ENCODE measurements around the gene THADA. TPM values are rescaled to one million over a fixed set of nuclear protein-coding genes. Genes with fewer than 3 reads are reported as not detected.

Gene THADA
- total RNA-seq, 1 donor from 2014 or later: 32.9 TPM

GRCh38 chr2:43474273-43474672 lies 121.6 kb downstream of the THADA start:
- Histone ChIP-seq H3K27me3 (no peaks in the 10 kb centered on the region), H3K27ac (no peak overlapping the region), H3K4me3 (no peak overlapping the region), H3K9me3 (no peaks in the 10 kb centered on the region), H3K4me1 (no peaks in the 10 kb centered on the region), H3K36me3 (no peaks in the 10 kb centered on the region)
- TF ChIP-seq CTCF (IDR thresholded peaks at IDR 0.05): no peak
- intact Hi-C loops (cut with DNase I): no loop called here
- no peak for ATAC-seq
- no peak for DNase-seq

- H3K4me1 ChIP-seq: no peaks in the 10 kb centered on the region
- H3K4me3 ChIP-seq: no peak overlapping the region
- no peak overlapping the region for H3K27ac ChIP-seq
- ATAC-seq (no peak), DNase-seq (no peak)
- no peak for TF ChIP-seq CTCF (IDR thresholded peaks at IDR 0.05)
- H3K9me3 ChIP-seq: no peaks in the 10 kb centered on the region
- no peaks in the 10 kb centered on the region for H3K36me3 ChIP-seq
- no peaks in the 10 kb centered on the region for H3K27me3 ChIP-seq
- intact Hi-C loops (cut with DNase I): no loop called here
These were observed 122.1 kb downstream of the THADA start for GRCh38 chr2:43473767-43474166.

- H3K4me3 ChIP-seq: no peak overlapping the region
- no peaks in the 10 kb centered on the region for H3K9me3 ChIP-seq
- no peaks in the 10 kb centered on the region for H3K27me3 ChIP-seq
- no peaks in the 10 kb centered on the region for H3K4me1 ChIP-seq
- DNase-seq (no peak), ATAC-seq (no peak)
- TF ChIP-seq CTCF (IDR thresholded peaks at IDR 0.05): no peak
- no peaks in the 10 kb centered on the region for H3K36me3 ChIP-seq
- no peak overlapping the region for H3K27ac ChIP-seq
- intact Hi-C loops (cut with DNase I): no loop called here
These were observed 123.2 kb downstream of the THADA start for GRCh38 chr2:43472527-43473194.

GRCh38 chr2:43469713-43470112 lies 126.1 kb downstream of the THADA start:
- DNase-seq (no peak), ATAC-seq (peak; percentile 49)
- Histone ChIP-seq H3K4me3 (no peak overlapping the region), H3K9me3 (no peaks in the 10 kb centered on the region), H3K27me3 (no peaks in the 10 kb centered on the region), H3K4me1 (peaks cover 5% of the 10 kb centered on the region), H3K36me3 (no peaks in the 10 kb centered on the region), H3K27ac (no peak overlapping the region)
- TF ChIP-seq CTCF (IDR thresholded peaks at IDR 0.05): no peak
- intact Hi-C loops (cut with DNase I): no loop called here

GRCh38 chr2:43469094-43469493 lies 126.7 kb downstream of the THADA start:
- H3K27ac ChIP-seq: no peak overlapping the region
- TF ChIP-seq CTCF (IDR thresholded peaks at IDR 0.05): no peak
- H3K27me3 ChIP-seq: no peaks in the 10 kb centered on the region
- H3K36me3 ChIP-seq: no peaks in the 10 kb centered on the region
- DNase-seq (no peak), ATAC-seq (no peak)
- intact Hi-C loops (cut with DNase I): no loop called here
- no peaks in the 10 kb centered on the region for H3K9me3 ChIP-seq
- H3K4me3 ChIP-seq: no peak overlapping the region
- peaks cover 7% of the 10 kb centered on the region for H3K4me1 ChIP-seq

- DNase-seq: no peak
- Histone ChIP-seq H3K27ac (no peak overlapping the region), H3K27me3 (no peaks in the 10 kb centered on the region), H3K36me3 (no peaks in the 10 kb centered on the region), H3K9me3 (no peaks in the 10 kb centered on the region), H3K4me1 (peaks cover 18% of the 10 kb centered on the region), H3K4me3 (no peak overlapping the region)
- TF ChIP-seq CTCF (IDR thresholded peaks at IDR 0.05): no peak
- no peak for ATAC-seq
- intact Hi-C loops (cut with DNase I): no loop called here
These were observed 127.9 kb downstream of the THADA start for GRCh38 chr2:43467891-43468290.
